ENCODE measurements around the gene MCC.

Gene MCC

DNA sequence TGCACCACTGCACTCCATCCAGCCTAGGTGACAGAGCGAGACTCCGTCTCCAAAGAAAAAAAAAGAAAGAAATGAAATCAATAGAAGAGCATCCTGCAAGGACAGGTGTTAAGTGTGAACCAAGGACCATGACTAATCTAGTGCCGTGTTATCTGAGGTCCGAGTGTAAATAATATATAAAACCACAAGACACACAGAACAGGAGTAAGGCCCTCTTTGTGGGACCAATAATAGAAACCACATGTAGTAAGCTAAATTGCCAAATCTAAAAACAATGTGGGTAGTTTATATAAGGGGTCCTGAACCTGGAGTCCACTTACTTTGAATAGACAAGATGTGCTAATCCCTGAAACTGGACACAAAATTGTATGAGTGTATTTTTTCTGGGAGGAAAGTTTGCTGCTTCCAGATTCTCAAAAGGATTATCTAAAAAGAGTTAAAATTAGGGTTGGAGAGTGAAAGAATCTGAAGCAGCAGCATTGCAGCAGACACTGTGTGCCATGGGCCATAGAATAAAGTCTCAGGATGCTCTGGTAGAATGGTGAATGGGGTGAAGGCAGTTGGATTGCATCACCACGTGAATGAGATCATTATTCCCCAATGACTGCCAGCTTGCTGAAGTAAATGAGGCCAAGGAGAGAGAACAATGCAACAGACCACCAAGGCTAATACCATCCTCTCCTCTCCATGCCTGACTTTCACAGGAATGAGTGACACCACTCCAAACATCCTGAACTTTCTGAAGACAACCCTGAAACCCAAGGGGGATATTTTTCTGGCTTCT is 288.9 kb downstream of the MCC start:
- no peak for DNase-seq (ENCODE audit: low spot score)

DNA sequence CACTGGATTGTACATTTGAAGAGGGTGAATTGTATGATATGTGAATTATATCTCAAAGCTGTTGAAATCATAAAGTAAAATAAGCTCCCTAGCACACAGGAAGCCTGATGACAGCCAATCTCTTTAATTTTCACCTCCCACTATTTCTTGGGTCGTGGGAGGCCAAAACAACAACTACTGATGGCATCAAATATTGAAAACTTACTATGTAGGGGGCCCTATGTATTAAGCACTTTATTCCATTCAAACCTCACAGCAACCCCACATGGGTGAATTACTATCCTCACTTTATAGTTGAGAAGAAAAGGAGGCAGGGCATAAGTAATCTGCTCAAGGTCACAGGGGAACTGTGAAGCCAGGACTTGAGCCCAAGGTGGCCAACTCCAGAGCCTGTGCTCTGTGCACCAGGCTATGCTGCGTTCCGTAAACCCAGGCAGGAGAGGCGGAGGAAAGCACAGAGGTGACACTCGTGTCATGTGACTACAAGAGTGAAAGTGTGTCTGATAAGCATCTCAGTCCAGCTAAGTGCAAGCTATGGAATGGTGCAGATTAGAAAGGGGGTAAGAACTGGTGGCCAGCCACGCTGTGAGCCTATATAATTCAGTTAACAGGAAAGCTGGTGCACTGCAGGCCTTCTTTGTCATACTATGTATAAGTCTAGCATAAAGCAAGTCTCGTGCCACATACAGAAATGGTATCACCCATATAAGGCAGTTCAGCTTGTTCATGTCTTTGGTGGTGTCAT is 290.6 kb downstream of the MCC start:
- no peak for DNase-seq (ENCODE audit: low spot score)

DNA sequence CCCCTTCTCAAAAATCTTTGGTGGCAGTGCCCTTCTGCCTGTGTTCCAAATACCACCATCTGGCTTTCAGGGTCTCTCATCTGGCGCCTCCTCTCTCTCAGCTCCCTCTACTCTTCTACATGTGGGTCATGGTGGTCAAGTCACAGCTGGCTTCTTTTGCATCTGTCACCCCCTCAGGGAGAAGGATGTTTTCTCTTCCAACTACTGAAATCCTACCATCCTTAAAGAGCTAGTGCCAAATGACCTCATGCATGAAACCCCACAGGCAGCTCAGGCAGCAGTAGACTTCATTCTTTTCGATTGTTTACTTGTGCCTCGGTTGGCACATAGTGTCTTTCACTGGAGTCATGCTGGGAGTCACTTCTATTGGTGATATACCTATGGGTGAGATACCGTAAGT is 292.5 kb downstream of the MCC start:
- DNase-seq (ENCODE audit: low spot score) = no peak

DNA sequence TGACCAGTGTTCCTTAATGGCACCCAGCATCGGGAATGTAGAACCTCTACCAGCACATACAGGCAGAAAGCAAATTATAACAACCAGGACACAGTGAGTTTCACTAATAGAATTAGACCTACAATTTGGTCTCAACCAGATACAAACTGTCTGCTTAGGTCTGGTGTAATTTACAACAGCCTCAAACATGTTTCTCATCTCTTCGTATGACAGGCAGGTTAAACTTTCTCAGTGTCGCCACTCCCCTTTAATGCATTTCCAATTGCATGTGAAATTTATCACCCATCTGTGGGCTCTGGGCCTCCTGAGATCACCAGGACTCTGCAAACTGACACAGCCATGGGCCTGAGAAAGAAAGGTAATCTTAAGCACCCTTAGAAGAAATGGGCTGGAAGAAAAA is 293.0 kb downstream of the MCC start:
- no peak for DNase-seq (ENCODE audit: low spot score)

DNA sequence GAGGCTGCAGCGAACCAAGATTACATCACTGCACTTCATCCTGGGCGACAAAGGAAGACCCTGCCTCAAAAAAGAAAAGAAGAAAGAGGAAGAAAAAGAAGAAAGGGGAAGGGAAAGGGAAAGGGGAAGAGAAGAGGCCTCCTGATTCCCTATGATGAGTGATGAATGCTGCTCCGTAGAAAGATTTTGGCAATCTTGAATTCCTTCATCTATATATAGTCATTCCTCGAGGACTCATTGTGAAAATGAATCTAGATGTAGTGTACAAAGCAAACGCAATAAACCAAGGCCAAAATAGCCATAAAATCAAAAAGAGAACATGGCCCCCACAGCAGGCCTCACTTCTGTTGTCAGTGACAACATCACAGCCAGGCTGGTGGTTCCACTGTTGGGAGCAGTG is 293.7 kb downstream of the MCC start:
- no peak for DNase-seq (ENCODE audit: low spot score)

DNA sequence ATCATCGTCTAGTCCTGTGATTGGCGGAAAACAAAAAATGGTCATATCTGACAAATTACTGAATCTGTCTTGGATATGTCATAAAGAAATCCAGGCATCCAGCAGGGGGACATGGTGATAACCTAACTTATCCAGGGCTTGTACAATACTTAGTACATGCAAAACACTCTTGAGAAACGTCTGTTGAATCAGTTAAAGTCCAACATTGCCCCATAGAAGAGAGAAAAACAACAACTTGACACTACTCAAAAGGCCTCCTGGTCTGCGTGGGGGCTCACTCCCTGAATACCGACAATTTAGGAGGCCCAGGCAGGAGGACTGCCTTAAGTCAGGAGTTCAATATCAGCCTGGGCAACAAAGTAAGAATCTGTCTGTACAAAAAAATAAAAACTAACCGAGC is 294.1 kb downstream of the MCC start:
- no peak for DNase-seq (ENCODE audit: low spot score)

DNA sequence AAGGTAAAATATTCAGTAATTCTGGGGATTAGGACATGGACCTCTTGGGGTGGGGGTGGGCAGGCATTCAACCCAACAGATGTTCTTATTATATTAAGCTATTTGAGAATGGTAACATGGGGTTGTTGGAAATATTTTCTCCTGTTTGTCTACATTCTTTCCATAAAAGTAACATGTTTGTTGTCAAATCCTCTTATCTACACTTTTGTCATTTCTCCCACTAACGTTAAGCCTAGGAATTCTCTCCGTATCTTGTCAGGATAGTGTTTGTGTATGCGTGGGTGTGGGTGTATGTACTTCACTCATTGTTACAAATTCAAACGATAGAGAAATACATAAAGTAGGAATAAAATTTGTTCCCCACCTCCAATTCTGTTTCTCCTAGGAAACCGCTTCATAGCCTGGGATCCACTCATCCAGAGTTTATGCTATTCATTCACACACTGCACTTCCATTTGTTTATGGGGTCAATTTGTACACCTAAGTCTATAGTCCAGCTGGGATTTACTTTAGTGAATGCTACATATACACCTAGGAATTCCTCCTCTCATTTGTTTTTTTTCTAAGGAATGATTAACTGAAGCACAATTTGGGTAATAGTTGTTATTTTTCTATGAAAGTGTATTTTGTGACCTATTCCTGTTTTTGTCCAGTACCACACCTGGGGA is 294.8 kb downstream of the MCC start:
- DNase-seq (ENCODE audit: low spot score) = no peak

DNA sequence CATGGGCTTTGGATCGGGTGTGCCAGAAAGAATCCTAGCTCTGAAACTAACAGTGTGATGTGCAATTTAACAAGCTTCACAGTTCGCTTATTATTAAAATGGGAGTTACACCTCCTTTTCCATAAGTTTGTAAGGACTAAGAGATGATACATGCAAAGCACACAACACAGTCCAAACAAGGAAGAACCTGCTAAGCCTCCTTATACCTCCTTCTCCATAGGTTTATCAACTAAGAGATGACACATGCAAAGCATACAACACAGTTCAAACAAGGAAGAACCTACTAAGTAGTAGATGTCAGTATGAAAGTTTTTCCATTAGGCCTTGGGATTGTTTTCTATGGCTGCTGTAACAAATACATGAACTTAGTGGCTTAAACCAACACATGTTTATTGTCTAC is 295.7 kb downstream of the MCC start:
- no peak for DNase-seq (ENCODE audit: low spot score)

DNA sequence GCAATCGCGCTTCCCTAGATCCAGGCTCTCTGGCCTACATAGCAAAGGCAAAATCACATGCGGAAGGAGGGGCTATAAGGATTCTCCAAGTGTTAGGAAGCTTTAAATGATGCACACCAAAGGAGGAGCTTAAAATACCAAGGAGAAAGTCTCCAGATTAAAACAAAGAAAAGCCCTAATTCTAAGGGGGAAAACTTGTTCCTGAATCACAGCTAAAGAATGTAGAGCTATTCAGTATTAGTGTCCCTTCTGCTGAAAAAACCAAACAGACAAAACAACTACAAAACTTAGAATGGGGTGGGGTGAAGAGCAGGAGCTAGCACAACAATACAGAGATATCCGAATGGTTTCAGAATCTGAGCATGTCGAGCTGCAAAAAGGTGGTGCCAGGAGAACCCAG is 297.9 kb downstream of the MCC start:
- no peak for DNase-seq (ENCODE audit: low spot score)

DNA sequence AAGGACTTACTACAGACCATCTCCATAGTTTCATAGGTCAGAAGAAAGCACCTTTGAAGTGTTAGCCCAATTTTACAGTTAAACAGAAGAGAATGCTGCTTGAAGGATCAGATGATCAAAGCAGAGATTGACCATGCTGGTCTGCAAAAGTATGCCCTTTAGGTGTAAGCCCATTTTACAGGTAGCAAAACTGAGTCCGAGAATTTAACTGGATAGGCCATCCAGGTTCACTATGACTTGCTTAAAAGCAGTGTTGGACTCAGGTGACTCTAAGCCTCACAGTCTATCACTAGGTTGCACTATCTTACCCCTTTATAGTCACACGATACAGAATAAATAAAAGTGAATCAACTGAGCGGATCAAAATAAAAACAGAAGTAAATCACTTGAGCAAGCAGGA is 299.0 kb downstream of the MCC start:
- no peak for DNase-seq (ENCODE audit: low spot score)

DNA sequence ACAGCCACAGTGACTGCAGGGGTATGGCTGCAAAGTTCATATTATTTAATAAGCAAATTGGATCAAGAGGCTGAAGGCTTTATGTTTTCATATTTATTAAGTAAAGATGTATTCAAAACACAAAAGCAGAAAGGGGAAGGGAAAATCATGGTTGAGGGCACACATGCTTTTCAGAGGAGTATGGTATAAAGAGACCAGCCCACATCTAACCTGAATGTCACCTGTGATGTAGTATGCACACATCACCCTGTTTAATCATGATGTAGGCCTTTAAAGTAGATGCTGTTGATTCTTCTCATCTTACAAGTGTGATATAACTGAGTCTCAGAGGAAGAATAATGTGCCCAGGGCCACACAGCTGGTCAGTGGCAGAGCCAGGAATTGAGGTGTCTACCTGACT is 299.8 kb downstream of the MCC start:
- no peak for DNase-seq (ENCODE audit: low spot score)

DNA sequence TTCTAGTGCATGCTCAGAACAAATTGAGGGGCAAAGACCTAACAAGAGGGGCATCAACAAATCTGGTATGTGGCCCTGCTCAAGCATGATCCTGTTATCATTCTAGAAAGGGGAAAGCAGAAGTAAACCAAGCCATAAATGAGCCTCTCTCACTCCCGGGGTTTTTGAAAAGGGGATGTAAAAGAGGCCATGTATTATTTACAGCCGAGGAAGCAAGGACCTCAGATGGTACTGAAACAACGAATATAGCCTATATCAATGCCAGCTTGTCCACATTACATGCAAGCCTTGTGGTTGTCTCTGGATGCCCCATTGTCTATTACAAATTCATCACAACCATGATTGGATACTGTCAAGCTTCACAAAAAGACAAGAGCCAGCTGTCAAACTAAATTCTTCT is 300.3 kb downstream of the MCC start:
- no peak for DNase-seq (ENCODE audit: low spot score)

DNA sequence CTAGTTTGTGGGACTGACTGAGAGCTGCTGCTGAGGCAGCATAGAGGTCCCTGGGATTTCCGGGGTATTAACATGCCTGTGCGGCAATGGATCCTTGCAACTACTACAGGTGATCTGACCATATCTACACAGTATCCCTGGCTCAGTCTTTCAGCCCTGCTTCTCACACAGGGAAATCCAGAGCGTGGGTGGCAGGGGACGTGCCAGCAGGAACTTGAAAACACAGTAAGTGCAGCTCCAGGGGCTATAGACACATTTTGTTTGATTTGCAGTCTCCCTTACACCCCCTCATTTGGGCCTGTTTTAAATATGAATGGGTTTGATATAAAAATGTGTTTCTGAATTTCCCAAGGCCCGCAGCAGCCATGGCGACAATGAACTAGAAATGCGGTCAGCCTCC is 302.2 kb downstream of the MCC start:
- no peak for DNase-seq (ENCODE audit: low spot score)

DNA sequence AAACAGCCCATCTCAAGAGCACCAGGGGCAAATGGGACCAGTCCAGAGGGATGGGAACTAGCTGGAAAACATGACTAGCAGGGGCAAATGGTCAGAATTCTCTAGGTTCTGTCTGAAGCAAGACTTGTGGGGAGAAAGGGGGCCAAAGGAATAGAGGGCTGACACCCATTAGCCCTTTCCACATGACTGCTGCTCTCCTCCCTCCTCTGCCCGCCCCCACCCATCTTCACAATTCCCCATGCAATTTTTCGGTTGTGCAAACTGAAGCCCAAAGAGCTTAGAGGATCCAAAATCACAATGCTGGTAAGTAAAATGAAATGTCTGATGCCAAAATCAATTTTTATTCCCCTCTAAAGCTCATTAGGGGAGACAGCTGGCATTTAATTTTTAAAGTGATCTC is 304.6 kb downstream of the MCC start:
- no peak for DNase-seq (ENCODE audit: low spot score)

DNA sequence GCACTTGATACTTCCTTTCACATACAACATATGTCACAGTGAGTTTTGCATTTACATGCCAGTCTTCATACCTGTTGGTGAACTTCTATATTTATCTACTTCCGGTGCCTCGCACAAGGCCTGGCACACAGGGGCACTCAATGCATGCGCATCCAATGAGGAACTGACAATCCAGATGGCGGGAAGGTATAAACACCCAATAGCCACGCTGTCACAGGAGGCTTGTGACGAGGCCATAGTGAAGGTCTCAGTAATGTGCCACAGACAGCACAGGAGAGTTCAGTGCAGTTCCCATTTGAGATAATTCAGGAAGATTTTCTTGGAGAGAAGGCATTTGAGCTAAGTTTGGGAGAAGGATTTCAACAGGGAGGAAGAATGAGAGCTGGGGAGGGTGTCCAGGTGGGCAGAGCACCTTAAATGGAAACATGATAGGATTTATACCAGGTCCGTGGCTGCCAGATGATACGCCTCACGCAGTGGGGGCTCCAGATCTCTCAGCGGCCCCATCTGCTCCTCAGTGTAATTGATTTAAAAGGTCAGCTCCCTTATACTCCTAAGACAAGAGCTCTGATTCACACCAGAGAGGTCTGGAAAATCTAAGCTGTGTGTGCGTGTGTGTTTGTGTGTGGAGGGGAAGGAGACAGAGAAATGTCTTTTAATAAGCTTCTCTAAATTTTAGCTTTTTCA is 305.5 kb downstream of the MCC start:
- DNase-seq (ENCODE audit: low spot score) = no peak

DNA sequence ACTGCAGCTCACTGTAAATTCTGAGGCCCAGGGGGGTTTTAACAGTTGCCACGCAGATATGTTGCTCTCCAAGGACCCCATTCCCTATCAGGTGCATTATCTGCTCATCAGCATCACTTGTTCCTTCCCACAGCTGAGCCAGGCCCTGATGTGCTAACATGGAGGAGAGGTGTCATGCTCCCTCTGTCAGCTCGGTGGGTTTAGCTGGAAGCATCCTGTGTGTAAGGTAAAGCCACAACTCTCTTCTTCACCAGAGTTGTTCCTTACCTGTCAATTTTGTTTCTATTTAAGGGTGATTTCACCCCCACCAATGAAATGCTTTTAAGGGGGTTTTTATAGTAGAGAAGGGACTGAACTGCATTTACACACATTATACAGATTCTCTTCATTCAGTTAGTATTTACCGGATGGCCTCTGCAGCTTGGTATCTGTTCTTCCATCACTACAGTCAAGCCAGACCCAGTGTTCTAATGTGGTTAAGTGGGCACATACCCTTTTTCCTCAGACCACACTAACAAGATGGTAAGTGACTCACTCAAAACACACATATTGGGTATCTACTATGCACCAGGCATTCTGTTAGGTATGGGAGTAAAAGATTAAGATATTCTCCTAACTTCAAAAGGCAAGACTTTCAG is 306.3 kb downstream of the MCC start:
- no peak for DNase-seq (ENCODE audit: low spot score)

DNA sequence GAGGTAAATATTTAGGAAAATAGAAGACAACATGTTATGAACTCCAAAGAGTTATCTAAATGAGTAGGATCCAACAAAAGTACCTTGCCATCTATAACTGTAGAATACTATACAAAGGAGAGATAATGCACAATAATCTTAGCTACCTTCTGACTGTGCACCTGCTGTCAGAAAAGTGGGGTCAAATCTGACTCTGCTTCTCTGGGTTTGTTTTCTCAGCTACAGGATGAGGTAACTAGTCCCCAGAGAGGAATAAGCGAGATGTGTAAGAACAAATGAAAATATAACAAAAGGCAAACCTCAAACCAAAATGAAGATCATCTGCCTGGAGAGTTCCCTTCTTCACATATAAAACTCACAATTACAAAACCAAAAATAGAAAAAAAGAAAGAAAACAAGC is 306.8 kb downstream of the MCC start:
- no peak for DNase-seq (ENCODE audit: low spot score)

DNA sequence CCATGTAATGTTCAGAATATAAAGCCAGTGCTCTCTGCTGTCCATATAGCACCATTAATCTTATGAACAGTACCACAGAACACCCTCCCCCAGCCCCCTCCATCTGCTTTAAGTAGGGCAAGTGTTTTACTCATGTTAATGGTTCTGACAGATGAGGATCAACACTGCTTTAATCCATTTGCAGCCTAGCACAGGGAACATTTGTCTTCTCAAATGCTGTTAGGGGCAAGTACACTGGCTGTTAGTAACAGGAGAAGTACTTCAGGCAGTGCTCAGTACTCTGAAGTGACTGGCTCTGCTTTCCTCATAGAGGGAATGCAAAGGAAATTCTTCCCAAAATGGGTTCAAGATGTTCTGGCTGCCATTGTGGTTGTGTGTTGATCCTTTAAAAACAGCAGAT is 309.1 kb downstream of the MCC start:
- DNase-seq (ENCODE audit: low spot score) = no peak

DNA sequence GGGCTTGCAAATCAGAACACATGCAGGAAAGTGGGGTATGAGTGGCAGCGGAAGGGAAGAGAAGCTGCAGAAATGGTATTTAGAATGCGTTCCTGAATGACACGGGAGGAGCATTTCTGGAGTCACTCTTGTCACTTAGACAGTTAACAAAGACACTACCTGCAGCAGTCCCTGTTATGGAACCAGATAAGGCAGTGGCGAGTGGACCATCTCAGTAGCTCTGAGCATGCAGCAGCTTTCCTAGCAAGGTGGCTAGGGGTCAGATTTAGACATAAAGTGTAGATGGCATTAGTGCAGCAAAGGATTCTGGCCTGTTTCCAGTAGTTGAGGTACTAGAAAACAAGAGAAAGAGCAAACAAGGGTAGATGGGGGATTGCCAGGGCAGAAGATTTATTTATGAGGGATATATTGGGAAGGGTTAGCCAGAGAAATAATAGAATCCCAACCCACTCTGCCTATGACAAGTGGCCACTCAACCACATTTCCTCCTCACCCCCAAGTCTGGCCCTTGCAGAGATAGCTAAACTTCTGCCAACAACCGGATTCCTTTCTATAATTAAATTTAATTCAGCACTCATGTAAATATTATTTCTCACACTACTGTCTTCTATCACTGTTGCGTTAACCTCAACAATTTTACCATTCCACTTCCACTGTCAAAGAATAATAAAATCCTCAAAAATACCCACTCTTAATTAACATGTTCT is 310.0 kb downstream of the MCC start:
- DNase-seq (ENCODE audit: low spot score) = no peak

DNA sequence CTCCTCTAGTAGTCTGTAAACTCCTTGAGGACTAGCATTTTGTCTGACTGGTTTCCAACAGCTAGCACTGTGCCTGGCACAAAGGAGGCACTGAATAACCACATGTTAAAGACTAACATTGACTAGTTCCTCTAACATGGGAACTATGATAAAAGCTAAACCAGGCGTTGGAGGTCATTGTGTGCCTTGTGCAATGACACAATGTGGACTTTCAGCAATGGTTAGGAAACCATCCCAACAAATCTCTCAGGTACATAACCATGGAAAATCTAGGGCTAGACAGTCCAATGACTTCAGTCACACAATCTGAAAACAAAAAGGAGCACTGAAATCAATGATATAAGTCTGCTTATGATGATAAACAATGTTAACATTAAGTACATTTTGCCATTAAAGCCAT is 311.0 kb downstream of the MCC start:
- no peak for DNase-seq (ENCODE audit: low spot score)

DNA sequence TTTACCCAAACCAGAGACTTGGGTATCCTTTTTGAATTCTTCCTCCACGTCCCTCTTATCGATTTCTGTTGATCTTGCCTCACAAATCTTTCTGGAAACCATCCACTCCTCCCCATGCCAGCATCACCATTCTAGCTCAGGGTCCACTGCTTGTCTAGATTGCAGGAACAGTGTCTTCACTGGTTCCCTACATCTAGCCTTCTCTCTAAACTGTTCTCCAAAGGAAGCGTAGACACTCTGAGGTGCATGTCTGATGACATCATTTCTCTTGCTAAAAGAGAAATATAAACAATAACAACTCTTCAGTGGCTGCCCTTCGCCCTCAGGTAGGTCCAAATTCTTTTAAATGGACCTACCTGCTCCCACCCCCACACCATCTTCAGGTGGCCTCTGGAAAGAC is 311.5 kb downstream of the MCC start:
- DNase-seq (ENCODE audit: low spot score) = no peak

DNA sequence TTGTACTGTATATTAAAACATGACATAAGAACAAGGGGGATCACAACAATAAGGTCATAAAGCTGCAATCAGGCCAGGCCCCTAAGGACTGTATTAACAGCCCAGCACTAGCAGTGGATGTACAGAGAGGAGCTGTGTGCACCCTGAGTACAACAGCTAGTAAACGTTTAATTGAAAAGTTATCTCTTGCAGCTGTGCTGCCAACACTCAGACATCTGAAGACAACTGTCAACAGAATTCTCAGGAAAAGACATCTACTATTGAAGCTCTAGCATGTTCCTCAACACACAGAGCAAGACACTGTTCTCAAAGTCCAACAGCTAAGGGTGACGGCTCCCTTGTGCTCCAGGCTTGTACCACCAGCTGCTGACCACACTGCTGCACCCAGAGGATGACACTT is 312.1 kb downstream of the MCC start:
- DNase-seq (ENCODE audit: low spot score) = no peak
